ENCODE measurements around the gene RMND1. TPM values are rescaled to one million over a fixed set of nuclear protein-coding genes. Genes with fewer than 3 reads are reported as not detected.
"Not testable (repeated sequence)": the region's sequence is repeated elsewhere in the genome, so short reads cannot be mapped to it uniquely, and the experiment has no call there.

Gene RMND1
- total RNA-seq, 5 donors from 2014 or later (not counting 1 experiment from before 2014, with no cell fraction given) = 8.0 to 15.6 (median 12.8) TPM

- Histone ChIP-seq H3K4me3 (ENCODE audit: control insufficient read depth in 1 of 2, extremely low read depth in 1 of 2, low read length in 1 of 2) (no peak overlapping the region), H3K9me3 (no peaks in the 10 kb centered on the region), H3K36me3 (ENCODE audit: control insufficient read depth in 2 of 2, extremely low read depth in 1 of 2, insufficient read depth in 1 of 2, low read length in 1 of 2) (peaks cover 9 to 42% of the 10 kb centered on the region in 2 donors), H3K27me3 (replicated peaks in 1 of 2; ENCODE audit: control insufficient read depth in 2 of 2, extremely low read depth in 1 of 2, insufficient read depth in 2 of 2, low read length in 1 of 2) (no peaks in the 10 kb centered on the region), H3K27ac (ENCODE audit: low read length) (no peak overlapping the region), H3K4me1 (ENCODE audit: control insufficient read depth in 1 of 2, extremely low read depth in 1 of 2, insufficient read depth in 2 of 2, low read length in 2 of 2) (no peaks in the 10 kb centered on the region)
- Mint-ChIP-seq H3K4me3 (no peak overlapping the region), H3K27me3 (no peaks in the 10 kb centered on the region), H3K36me3 (peaks cover 41% of the 10 kb centered on the region), H3K4me1 (peaks cover 17 to 28% (median 23%) of the 10 kb centered on the region in 3 donors), H3K27ac (no peak overlapping the region), H3K9me3 (no peaks in the 10 kb centered on the region)
- ChIA-PET POLR2A (interaction anchor here in 1 of 2 donors (0.6 kb wide), 1 partner anchor 46 kb away, joined by 4 read pairs; no protein-coding TSS in a partner anchor), CTCF (interaction anchor here (0.5 kb wide), 2 partner anchors 19 to 60 kb away, joined by 4 read pairs; no protein-coding TSS in a partner anchor)
- ATAC-seq (replicated peaks in 1 of 4) = no peak
- DNase-seq = no peak
- 100% methylated on average over 2 of the region's 4 CpGs for WGBS (ENCODE audit: insufficient coverage)
Observed at GRCh38 chr6:151461673-151462072, 9.7 kb upstream of the RMND1 start.

- no CpG with 5 or more reads among the region's 10 CpGs for WGBS (ENCODE audit: insufficient coverage)
Observed at GRCh38 chr6:151455751-151456398, 3.9 kb upstream of the RMND1 start.

DNA sequence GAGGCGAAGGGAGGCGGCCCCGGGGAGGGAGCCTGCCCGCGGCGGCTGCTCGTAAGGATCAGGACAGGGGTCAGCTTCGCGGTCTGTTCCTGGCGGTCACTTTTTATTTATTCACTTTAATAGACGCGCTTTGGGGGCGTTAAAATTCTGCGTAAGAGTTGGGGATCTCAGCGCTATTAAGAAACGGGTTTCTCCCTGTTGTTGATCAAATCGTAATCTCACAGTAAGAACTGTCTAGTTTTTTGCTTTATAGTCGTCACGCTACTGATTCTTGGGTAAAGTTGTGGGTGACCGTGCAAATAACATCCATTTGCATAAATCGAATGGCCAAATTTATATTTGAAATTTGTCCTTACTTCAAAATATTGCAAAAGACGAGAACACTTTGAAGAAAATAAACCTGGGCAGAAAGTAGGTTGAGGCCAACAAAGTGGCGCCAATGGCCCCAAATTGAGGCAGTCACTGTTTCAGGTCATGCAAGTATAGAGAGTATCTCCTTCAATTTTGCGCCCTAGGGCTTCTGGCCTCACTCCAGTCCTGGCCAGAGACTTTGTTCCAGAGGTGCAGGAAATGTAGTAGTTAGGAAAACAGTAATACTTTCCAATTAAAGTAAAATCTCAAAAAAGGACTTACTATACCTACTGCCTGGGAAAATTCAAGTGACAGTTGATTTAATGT, 963 bp upstream of the RMND1 start:
- Histone ChIP-seq H3K27me3 (replicated peaks in 1 of 2; ENCODE audit: control insufficient read depth in 2 of 2, extremely low read depth in 1 of 2, insufficient read depth in 2 of 2, low read length in 1 of 2) (no peaks in the 10 kb centered on the region), H3K4me1 (ENCODE audit: control insufficient read depth in 1 of 2, extremely low read depth in 1 of 2, insufficient read depth in 2 of 2, low read length in 2 of 2) (peaks cover 6 to 22% of the 10 kb centered on the region in 2 experiments), H3K27ac (ENCODE audit: low read length) (peak overlapping the region; percentile 46), H3K4me3 (ENCODE audit: control insufficient read depth in 1 of 2, extremely low read depth in 1 of 2, low read length in 1 of 2) (peak overlapping the region; percentile 65 to 89), H3K9me3 (no peaks in the 10 kb centered on the region), H3K36me3 (ENCODE audit: control insufficient read depth in 2 of 2, extremely low read depth in 1 of 2, insufficient read depth in 1 of 2, low read length in 1 of 2) (peaks cover 6 to 11% of the 10 kb centered on the region in 2 donors)
- ChIA-PET POLR2A (interaction anchor here (0.5 to 0.7 kb wide), 4 partner anchors 74 to 855 kb away, joined by 3 to 8 read pairs (median 3); no protein-coding TSS in a partner anchor), CTCF (interaction anchor here in 1 of 2 donors (0.6 to 1.8 kb wide), 8 partner anchors 11 to 587 kb away, joined by 3 to 9 read pairs (median 3); partner anchors contain the start of gene MTHFD1L)
- peak overlapping the region; percentile 91 to 96 (median 91) for H3K4me3 Mint-ChIP-seq
- 0% methylated on average over 12 of the region's 24 CpGs for WGBS (ENCODE audit: insufficient coverage)
- peaks cover 0 to 3% of the 10 kb centered on the region in 2 donors for H3K27me3 Mint-ChIP-seq
- H3K36me3 Mint-ChIP-seq = peaks cover 15% of the 10 kb centered on the region
- peak overlapping the region; percentile 92 to 94 for H3K27ac Mint-ChIP-seq
- DNase-seq = no peak
- H3K4me1 Mint-ChIP-seq = peaks cover 55 to 63% (median 58%) of the 10 kb centered on the region in 3 donors
- H3K9me3 Mint-ChIP-seq = no peaks in the 10 kb centered on the region
- ATAC-seq (replicated peaks in 1 of 4) = no peak

More at GRCh38 chr6:151455751-151456398, 3.9 kb upstream of the RMND1 start:
- CTCF ChIA-PET; H3K27ac ChIP-seq (ENCODE audit: low read length); H3K27me3 ChIP-seq (replicated peaks in 1 of 2; ENCODE audit: control insufficient read depth in 2 of 2, extremely low read depth in 1 of 2, insufficient read depth in 2 of 2, low read length in 1 of 2); POLR2A ChIA-PET; H3K27ac Mint-ChIP-seq; ATAC-seq (replicated peaks in 1 of 4); H3K9me3 ChIP-seq; H3K4me3 Mint-ChIP-seq; H3K4me3 ChIP-seq (ENCODE audit: control insufficient read depth in 1 of 2, extremely low read depth in 1 of 2, low read length in 1 of 2); H3K9me3 Mint-ChIP-seq; H3K27me3 Mint-ChIP-seq; DNase-seq: not testable (repeated sequence)
- Mint-ChIP-seq H3K4me1 (peaks cover 46 to 52% (median 48%) of the 10 kb centered on the region in 3 donors), H3K36me3 (peaks cover 20% of the 10 kb centered on the region)
- peaks cover 6 to 22% of the 10 kb centered on the region in 2 experiments for H3K4me1 ChIP-seq (ENCODE audit: control insufficient read depth in 1 of 2, extremely low read depth in 1 of 2, insufficient read depth in 2 of 2, low read length in 2 of 2)
- peaks cover 11 to 25% of the 10 kb centered on the region in 2 donors for H3K36me3 ChIP-seq (ENCODE audit: control insufficient read depth in 2 of 2, extremely low read depth in 1 of 2, insufficient read depth in 1 of 2, low read length in 1 of 2)

DNA sequence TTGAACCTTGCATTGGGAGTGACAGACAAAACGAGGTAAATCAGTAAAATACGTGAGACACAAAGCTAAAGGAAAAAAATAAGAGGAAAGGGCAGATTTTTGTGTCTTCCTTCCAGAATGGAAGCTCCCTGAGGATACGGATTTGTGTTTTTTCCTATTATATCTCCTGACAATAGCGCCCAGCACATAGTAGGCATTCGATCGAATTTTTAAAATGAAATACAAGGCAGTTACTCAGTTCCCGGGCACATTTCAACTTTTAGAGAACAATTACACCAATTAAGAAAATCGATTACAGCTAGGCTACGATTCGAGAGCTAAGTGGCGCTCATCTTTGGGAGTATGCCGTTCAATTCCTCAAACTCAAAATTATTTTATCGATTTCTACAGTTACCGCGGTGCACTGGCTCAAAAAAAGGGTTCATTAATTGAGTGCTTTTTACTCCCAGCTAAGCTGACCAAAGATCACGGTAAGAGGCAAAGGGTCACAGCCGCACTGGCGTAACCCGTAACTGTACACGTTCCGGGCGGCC, 443 bp downstream of the RMND1 start:
- Histone ChIP-seq H3K27ac (ENCODE audit: low read length) (no peak overlapping the region), H3K9me3 (no peaks in the 10 kb centered on the region), H3K4me3 (ENCODE audit: control insufficient read depth in 1 of 2, extremely low read depth in 1 of 2, low read length in 1 of 2) (peak overlapping the region; percentile 65 to 89), H3K4me1 (ENCODE audit: control insufficient read depth in 1 of 2, extremely low read depth in 1 of 2, insufficient read depth in 2 of 2, low read length in 2 of 2) (peaks cover 6 to 22% of the 10 kb centered on the region in 2 experiments), H3K27me3 (replicated peaks in 1 of 2; ENCODE audit: control insufficient read depth in 2 of 2, extremely low read depth in 1 of 2, insufficient read depth in 2 of 2, low read length in 1 of 2) (no peaks in the 10 kb centered on the region), H3K36me3 (ENCODE audit: control insufficient read depth in 2 of 2, extremely low read depth in 1 of 2, insufficient read depth in 1 of 2, low read length in 1 of 2) (peaks cover under 1 to 3% of the 10 kb centered on the region in 2 donors)
- Mint-ChIP-seq H3K9me3 (no peaks in the 10 kb centered on the region), H3K4me3 (peak overlapping the region; percentile 91 to 96 (median 91)), H3K36me3 (peaks cover 7% of the 10 kb centered on the region), H3K4me1 (peaks cover 50 to 56% (median 53%) of the 10 kb centered on the region in 3 donors), H3K27me3 (peaks cover 0 to 3% of the 10 kb centered on the region in 2 donors), H3K27ac (peak overlapping the region; percentile 92 to 94)
- CTCF ChIA-PET = interaction anchor here (0.5 to 1.8 kb wide), 9 partner anchors 11 to 816 kb away, joined by 3 to 9 read pairs (median 5); no protein-coding TSS in a partner anchor
- ATAC-seq (replicated peaks in 1 of 4) = no peak
- no peak for DNase-seq
- POLR2A ChIA-PET = interaction anchor here (0.5 to 1.1 kb wide), 3 partner anchors 9 to 62 kb away, joined by 3 to 4 read pairs (median 3); no protein-coding TSS in a partner anchor
- WGBS (ENCODE audit: insufficient coverage) = 2% methylated on average over 19 of the region's 22 CpGs

DNA sequence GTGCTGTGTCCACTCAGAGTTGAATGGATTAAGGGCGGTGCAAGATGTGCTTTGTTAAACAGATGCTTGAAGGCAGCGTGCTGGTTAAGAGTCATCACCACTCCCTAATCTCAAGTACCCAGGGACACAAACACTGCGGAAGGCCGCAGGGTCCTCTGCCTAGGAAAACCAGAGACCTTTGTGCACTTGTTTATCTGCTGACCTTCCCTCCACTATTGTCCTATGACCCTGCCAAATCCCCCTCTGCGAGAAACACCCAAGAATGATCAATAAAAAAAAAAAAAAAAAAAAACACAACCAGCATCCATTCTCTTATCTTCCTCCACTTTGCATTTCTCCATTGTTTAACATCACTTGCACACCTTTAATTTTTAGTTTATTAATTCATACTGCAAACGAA, 998 bp downstream of the RMND1 start:
- H3K27ac ChIP-seq (ENCODE audit: low read length); H3K36me3 Mint-ChIP-seq; H3K9me3 ChIP-seq; H3K36me3 ChIP-seq (ENCODE audit: control insufficient read depth in 2 of 2, extremely low read depth in 1 of 2, insufficient read depth in 1 of 2, low read length in 1 of 2); H3K27me3 Mint-ChIP-seq; ATAC-seq (replicated peaks in 1 of 4); H3K9me3 Mint-ChIP-seq; H3K27me3 ChIP-seq (replicated peaks in 1 of 2; ENCODE audit: control insufficient read depth in 2 of 2, extremely low read depth in 1 of 2, insufficient read depth in 2 of 2, low read length in 1 of 2); DNase-seq: not testable (repeated sequence)
- ChIA-PET POLR2A (interaction anchor here in 1 of 2 donors (0.6 kb wide), 1 partner anchor 28 kb away, joined by 3 read pairs; no protein-coding TSS in a partner anchor), CTCF (interaction anchor here (0.5 to 1.8 kb wide), 7 partner anchors 11 to 817 kb away, joined by 3 to 9 read pairs (median 5); no protein-coding TSS in a partner anchor)
- Mint-ChIP-seq H3K4me1 (peaks cover 50 to 56% (median 53%) of the 10 kb centered on the region in 3 donors), H3K4me3 (peak overlapping the region; percentile 91 to 96 (median 91)), H3K27ac (peak overlapping the region in 1 of 2 donors; percentile 92)
- peak overlapping the region in 1 of 2 donors; percentile 65 for H3K4me3 ChIP-seq (ENCODE audit: control insufficient read depth in 1 of 2, extremely low read depth in 1 of 2, low read length in 1 of 2)
- 0% methylated on average over 1 of the region's 6 CpGs for WGBS (ENCODE audit: insufficient coverage)
- peaks cover 6 to 22% of the 10 kb centered on the region in 2 experiments for H3K4me1 ChIP-seq (ENCODE audit: control insufficient read depth in 1 of 2, extremely low read depth in 1 of 2, insufficient read depth in 2 of 2, low read length in 2 of 2)

- Mint-ChIP-seq H3K36me3 (peaks cover 8% of the 10 kb centered on the region), H3K4me3 (no peak overlapping the region), H3K27me3 (peaks cover 0 to 3% of the 10 kb centered on the region in 2 donors), H3K9me3 (no peaks in the 10 kb centered on the region), H3K4me1 (peaks cover 46 to 49% (median 48%) of the 10 kb centered on the region in 3 donors), H3K27ac (no peak overlapping the region)
- peaks cover 6 to 12% of the 10 kb centered on the region in 2 experiments for H3K4me1 ChIP-seq (ENCODE audit: control insufficient read depth in 1 of 2, extremely low read depth in 1 of 2, insufficient read depth in 2 of 2, low read length in 2 of 2)
- H3K27me3 ChIP-seq (replicated peaks in 1 of 2; ENCODE audit: control insufficient read depth in 2 of 2, extremely low read depth in 1 of 2, insufficient read depth in 2 of 2, low read length in 1 of 2) = no peaks in the 10 kb centered on the region
- 95% methylated on average over 10 of the region's 12 CpGs for WGBS (ENCODE audit: insufficient coverage)
- ChIA-PET POLR2A (no interaction called here), CTCF (interaction anchor here in 1 of 2 donors (0.7 kb wide), 1 partner anchor 43 kb away, joined by 3 read pairs; no protein-coding TSS in a partner anchor)
- ATAC-seq (replicated peaks in 1 of 4) = no peak
- H3K4me3 ChIP-seq (ENCODE audit: control insufficient read depth in 1 of 2, extremely low read depth in 1 of 2, low read length in 1 of 2) = no peak overlapping the region
- no peak for DNase-seq
- H3K9me3 ChIP-seq = no peaks in the 10 kb centered on the region
- H3K36me3 ChIP-seq (ENCODE audit: control insufficient read depth in 2 of 2, extremely low read depth in 1 of 2, insufficient read depth in 1 of 2, low read length in 1 of 2) = peaks cover 0 to 9% of the 10 kb centered on the region in 2 donors
- H3K27ac ChIP-seq (ENCODE audit: low read length) = no peak overlapping the region
Observed at GRCh38 chr6:151448623-151449022, 3.3 kb downstream of the RMND1 start.

Measured in T-cell (primary cell).